H1 (cell line): ENCODE measurements around the gene SNRPN. TPM values are rescaled to one million over a fixed set of nuclear protein-coding genes. Genes with fewer than 3 reads are reported as not detected.
"Not testable (repeated sequence)": the region's sequence is repeated elsewhere in the genome, so short reads cannot be mapped to it uniquely, and the experiment has no call there.

Source experiments
- CTCF ChIA-PET: fragments of 300-600 bp; sonication (Branson Sonifier 250); formaldehyde crosslinking; loops from one replicate; lab custom pipeline; 2021; ENCODE audit not compliant: partially characterized antibody; lab: Charles Lee
- POLR2A ChIA-PET: fragments of 300-600 bp; sonication (Branson Sonifier 250); formaldehyde crosslinking; loops from one replicate; lab custom pipeline; 2021; ENCODE audit warnings: inconsistent platforms; ENCODE audit not compliant: partially characterized antibody; lab: Charles Lee
- DNase-seq, 2 experiments: peaks; one replicate each; pipeline versions ENCODE4 v3.0.0 to v3.0.0-alpha.2; 2010 to 2022; ENCODE audit warnings: low spot score in 2 of 2, low read depth in 1 of 2, mixed read lengths in 1 of 2
- FAIRE-seq: peaks from 2 replicates; lab custom pipeline; 2011; peaks lifted over from hg19 to GRCh38; lab: Jason Lieb, UNC
- H2AFZ ChIP-seq: 2 replicates; pipeline ENCODE4 v1.8.1; 2012; ENCODE audit warnings: low read length, inconsistent platforms
- H2AK5ac ChIP-seq: 2 replicates; pipeline ENCODE4 v1.6.1; 2013; ENCODE audit warnings: low read depth, low read length
- H2BK120ac ChIP-seq: replicated peaks from 2 replicates; pipeline ENCODE3; 2013; ENCODE audit warnings: low read depth, low read length, inconsistent platforms
- H2BK12ac ChIP-seq: 2 replicates; pipeline ENCODE4 v1.6.1; 2013; ENCODE audit warnings: low read depth, low read length
- H2BK15ac ChIP-seq: 2 replicates; pipeline ENCODE4 v1.6.1; 2013; ENCODE audit warnings: low read length
- H2BK20ac ChIP-seq: 2 replicates; pipeline ENCODE4 v1.6.1; 2013; ENCODE audit warnings: low read length
- H2BK5ac ChIP-seq: 2 replicates; pipeline ENCODE4 v1.6.1; 2013; ENCODE audit warnings: low read depth, low read length
- H3K14ac ChIP-seq: 2 replicates; pipeline ENCODE4 v1.6.1; 2013; ENCODE audit warnings: inconsistent platforms; ENCODE audit not compliant: insufficient read length
- H3K18ac ChIP-seq: 2 replicates; pipeline ENCODE4 v1.6.1; 2013; ENCODE audit warnings: low read length; ENCODE audit errors: extremely low read depth
- H3K23ac ChIP-seq: 2 replicates; pipeline ENCODE4 v1.6.1; 2013; ENCODE audit warnings: inconsistent platforms; ENCODE audit not compliant: insufficient read length
- H3K23me2 ChIP-seq: 2 replicates; pipeline ENCODE4 v1.6.1; 2013; ENCODE audit warnings: low read depth, low read length
- H3K27ac ChIP-seq: 2 replicates; pipeline ENCODE4 v1.6.1; 2011; ENCODE audit warnings: low read depth, low read length, inconsistent platforms
- H3K27me3 ChIP-seq, 4 experiments: replicated peaks in 1 of 4; 1 replicate in 1 of 4; 2 replicates in 3 of 4; pipeline versions ENCODE4 v1.6.1 to v1.8.1; 2011 to 2013; ENCODE audit warnings: low read length in 3 of 4, mild to moderate bottlenecking in 3 of 4, inconsistent platforms in 2 of 4, mixed read lengths in 2 of 4, moderate library complexity in 1 of 4; ENCODE audit not compliant: control insufficient read depth in 3 of 4, insufficient read depth in 3 of 4; ENCODE audit errors: extremely low read depth in 1 of 4
- H3K36me3 ChIP-seq, 4 experiments: 2 replicates each; pipeline versions ENCODE4 v1.6.1 to v1.8.1; 2011 to 2013; ENCODE audit warnings: mild to moderate bottlenecking in 4 of 4, low read length in 3 of 4, moderate library complexity in 2 of 4, control low read depth in 1 of 4, inconsistent platforms in 1 of 4; ENCODE audit not compliant: insufficient read depth in 4 of 4, control insufficient read depth in 2 of 4
- H3K4ac ChIP-seq: replicated peaks from 2 replicates; pipeline ENCODE3; 2013; ENCODE audit warnings: low read length, low read depth, mixed read lengths, inconsistent platforms; ENCODE audit not compliant: insufficient read length
- H3K4me1 ChIP-seq, 4 experiments: replicated peaks in 1 of 4; 1 replicate in 1 of 4; 2 replicates in 3 of 4; pipeline versions ENCODE4 v1.6.1 to v1.8.1; 2011 to 2013; ENCODE audit warnings: low read length in 3 of 4, inconsistent platforms in 2 of 4, mixed read lengths in 1 of 4; ENCODE audit not compliant: insufficient read depth in 4 of 4, control insufficient read depth in 3 of 4
- H3K4me2 ChIP-seq, 2 experiments: 2 replicates each; pipeline versions ENCODE4 v1.6.1 to v1.8.1; 2011 to 2013; ENCODE audit warnings: low read depth in 2 of 2, low read length in 2 of 2, control low read depth in 1 of 2, inconsistent platforms in 1 of 2, mild to moderate bottlenecking in 1 of 2; ENCODE audit not compliant: insufficient read depth in 1 of 2
- H3K4me3 ChIP-seq, 4 experiments: fragments of 200-600, 300-600 bp in 1 of 4; sonication (generic), shearing (Covaris generic), sonication (Bioruptor Twin) in 1 of 4; 2 replicates each; pipeline versions ENCODE4 v1.5.1 to v1.8.1; 2011 to 2016; ENCODE audit warnings: low read length in 4 of 4, low read depth in 3 of 4, control low read depth in 2 of 4, inconsistent platforms in 2 of 4, mild to moderate bottlenecking in 2 of 4, mixed read lengths in 1 of 4, moderate library complexity in 1 of 4; ENCODE audit not compliant: insufficient read depth in 2 of 4; ENCODE audit errors: extremely low read depth in 1 of 4
- H3K56ac ChIP-seq: replicated peaks from 2 replicates; pipeline ENCODE3; 2013; ENCODE audit warnings: low read depth, mild to moderate bottlenecking, mixed read lengths, low read length, inconsistent platforms; ENCODE audit not compliant: insufficient read length
- H3K79me1 ChIP-seq: 2 replicates; pipeline ENCODE4 v1.6.1; 2013; ENCODE audit warnings: low read depth, low read length, control low read depth
- H3K79me2 ChIP-seq, 2 experiments: 2 replicates each; pipeline versions ENCODE4 v1.6.1 to v1.8.1; 2012 to 2013; ENCODE audit warnings: low read length in 2 of 2, mild to moderate bottlenecking in 2 of 2, inconsistent platforms in 1 of 2; ENCODE audit not compliant: insufficient read depth in 2 of 2, control insufficient read depth in 1 of 2
- H3K9ac ChIP-seq, 4 experiments: replicated peaks in 1 of 4; 1 replicate in 1 of 4; 2 replicates in 3 of 4; pipeline versions ENCODE4 v1.6.1 to v1.8.1; 2011 to 2013; ENCODE audit warnings: low read depth in 3 of 4, low read length in 3 of 4, control low read depth in 2 of 4, mild to moderate bottlenecking in 2 of 4, moderate library complexity in 2 of 4, inconsistent platforms in 1 of 4; ENCODE audit errors: extremely low read depth in 1 of 4
- H3K9me3 ChIP-seq, 2 experiments: 2 replicates each; pipeline versions ENCODE4 v1.6.1 to v1.8.1; 2012 to 2013; ENCODE audit warnings: mild to moderate bottlenecking in 2 of 2, moderate library complexity in 2 of 2, control low read depth in 1 of 2, inconsistent platforms in 1 of 2, low read depth in 1 of 2, low read length in 1 of 2, mixed read lengths in 1 of 2; ENCODE audit not compliant: insufficient read depth in 2 of 2
- H4K20me1 ChIP-seq, 2 experiments: replicated peaks in 1 of 2; 2 replicates each; pipeline versions ENCODE3 to v1.8.1; 2011 to 2013; ENCODE audit warnings: inconsistent platforms in 2 of 2, low read length in 2 of 2, mild to moderate bottlenecking in 1 of 2; ENCODE audit not compliant: insufficient read depth in 2 of 2, control insufficient read depth in 1 of 2
- H4K5ac ChIP-seq: 2 replicates; pipeline ENCODE4 v1.6.1; 2013; ENCODE audit warnings: low read length, low read depth, mixed read lengths, inconsistent platforms; ENCODE audit not compliant: insufficient read length
- H4K8ac ChIP-seq: 2 replicates; pipeline ENCODE4 v1.8.0; 2013; ENCODE audit warnings: mild to moderate bottlenecking, moderate library complexity, low read length, inconsistent platforms; ENCODE audit not compliant: insufficient read depth; ENCODE audit errors: extremely low read depth
- H4K91ac ChIP-seq: replicated peaks from 2 replicates; pipeline ENCODE3; 2013; ENCODE audit warnings: low read length, mixed read lengths, inconsistent platforms; ENCODE audit not compliant: insufficient read length
- WGBS, 2 experiments: shearing (Covaris generic) in 1 of 2; methylation state at CpG; one replicate each; pipeline versions ENCODE4 v1.1.6 to v1.1.7; 2013 to 2015; ENCODE audit warnings: low lambda C conversion rate in 2 of 2, mixed read lengths in 2 of 2, inconsistent platforms in 1 of 2, low coverage in 1 of 2, missing lambda C conversion rate in 1 of 2; ENCODE audit not compliant: insufficient replicate concordance in 2 of 2, insufficient coverage in 1 of 2, insufficient read length in 1 of 2; ENCODE audit errors: extremely low coverage in 1 of 2, missing lambda C conversion rate in 1 of 2; 5-methylcytosine and 5-hydroxymethylcytosine counted together
- polyA plus RNA-seq, 7 experiments: library from polyadenylated mRNA; depleted of rRNA in 3 of 7; stranded (reverse) in 5 of 7; unstranded in 2 of 7; fragments of >200 nt in 5 of 7; fragments of 200-250 nt in 2 of 7; gene quantifications; 1 replicate in 5 of 7; 2 replicates in 1 of 7; 4 replicates in 1 of 7; pipeline versions ENCODE4 v1.2.1 to v1.2.3, GENCODE V29; 2011 to 2013; ENCODE audit warnings: missing spikeins in 2 of 7, mixed read lengths in 2 of 7
- total RNA-seq: library from RNA; stranded (reverse); fragmentation: NEBNext Ultra II Directional; extraction: Animal tissue kit (Norgen Biotek cat#: 25700); gene quantifications from 2 replicates; pipeline ENCODE4 v1.2.1, GENCODE V29; 2021

Gene SNRPN
- total and polyA plus RNA-seq, 2 of the 8 experiments (the other 6 are each of a cell fraction or from before 2014, with no cell fraction given), result 905 to 1,396 TPM

DNA sequence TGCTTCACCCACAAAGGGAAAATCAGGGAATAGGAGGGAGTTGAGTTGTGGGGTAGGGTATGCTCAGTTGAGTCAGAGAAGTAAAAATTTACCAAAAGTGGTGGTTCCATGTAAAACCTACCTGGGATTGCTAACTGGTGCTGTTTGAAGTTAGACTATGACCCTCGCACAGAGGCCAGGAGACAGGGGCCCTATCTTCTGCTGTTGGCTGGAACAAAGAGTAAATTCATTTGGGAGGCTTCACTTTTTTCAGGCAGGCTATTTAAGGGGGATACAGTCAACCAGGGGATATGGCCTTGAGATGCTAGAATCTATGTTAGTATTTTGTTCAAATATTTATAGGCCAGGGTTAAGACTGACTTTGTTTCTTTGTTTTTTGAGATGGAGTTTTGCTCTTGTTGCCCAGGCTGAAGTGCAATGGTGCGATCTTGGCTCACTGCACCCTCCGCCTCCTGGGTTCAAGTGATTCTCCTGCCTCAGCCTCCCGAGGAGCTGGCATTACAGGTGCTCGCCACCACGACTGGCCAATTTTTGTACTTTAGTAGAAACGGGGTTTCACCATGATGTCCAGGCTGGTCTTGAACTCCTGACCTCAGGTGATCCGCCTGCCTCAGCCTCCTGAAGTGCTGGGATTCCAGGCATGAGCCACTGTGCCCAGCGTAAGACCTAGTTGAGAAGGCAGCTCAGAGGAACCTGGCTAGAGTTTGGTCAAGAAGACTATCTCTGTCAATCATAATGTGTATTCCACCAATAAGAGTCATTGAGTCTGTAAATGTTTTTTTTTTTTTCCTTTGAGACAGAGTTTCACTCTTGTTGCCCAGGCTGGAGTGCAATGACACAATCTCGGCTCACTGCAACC lies 22.7 kb upstream of the SNRPN start:
- POLR2A ChIA-PET, result interaction anchor here (0.7 to 1.7 kb wide), 5 partner anchors 8 to 40 kb away, joined by 3 to 6 read pairs (median 4); no protein-coding TSS in a partner anchor
- not testable (repeated sequence) for H3K14ac ChIP-seq, H3K79me1 ChIP-seq, H3K36me3 ChIP-seq, H3K4me2 ChIP-seq, H4K91ac ChIP-seq, H3K18ac ChIP-seq, H3K9ac ChIP-seq, H4K5ac ChIP-seq, H3K4ac ChIP-seq, H2AFZ ChIP-seq, H2AK5ac ChIP-seq, H3K27ac ChIP-seq, H2BK120ac ChIP-seq, FAIRE-seq, H3K23ac ChIP-seq, H3K4me3 ChIP-seq, H2BK20ac ChIP-seq, H3K79me2 ChIP-seq, H3K56ac ChIP-seq, H2BK12ac ChIP-seq, H2BK5ac ChIP-seq, H3K23me2 ChIP-seq, H3K4me1 ChIP-seq, DNase-seq, H3K27me3 ChIP-seq, H2BK15ac ChIP-seq, H4K8ac ChIP-seq, H4K20me1 ChIP-seq
- peaks cover 0 to 10% of the 10 kb centered on the region in 2 experiments; a peak in 2 of 4 replicates for H3K9me3 ChIP-seq
- WGBS, 2 experiments, result 94% methylated on average over 10 of the region's 10 CpGs; no CpG with 5 or more reads in 1 of the 2 experiments
- CTCF ChIA-PET, result interaction anchor here (0.6 to 1.0 kb wide), 3 partner anchors 8 to 31 kb away, joined by 3 read pairs; no protein-coding TSS in a partner anchor
